NCI-H1105 (cell line): Measurements from ENCODE around the gene CERS5.
A peak's percentile ranks its signal among the peaks of the same experiment; 100 is the strongest.
"Not testable (repeated sequence)": the region's sequence is repeated elsewhere in the genome, so short reads cannot be mapped to it uniquely, and the experiment has no call there.

Experiments
- DNase-seq: peaks from one replicate; lab custom pipeline; 2025; lab: John Stamatoyannopoulos, UW

CERS5 gene

GRCh38 chr12:50103767-50104321, 63.3 kb downstream of the CERS5 start, which contains the start of gene GPD1:
GPD1 (plus strand) TSS chr12:50104008; CDS start chr12:50104051, 43 bp downstream.
- peak; percentile 52 for DNase-seq

- DNase-seq = no peak
Observed at GRCh38 chr12:50103351-50103750, 63.8 kb downstream of the CERS5 start.

- no peak for DNase-seq
Observed at GRCh38 chr12:50102646-50103309, 64.4 kb downstream of the CERS5 start.

GRCh38 chr12:50102131-50102531, 65.0 kb downstream of the CERS5 start:
- DNase-seq = no peak

- no peak for DNase-seq
Observed at GRCh38 chr12:50101663-50102062, 65.5 kb downstream of the CERS5 start.

- no peak for DNase-seq
Observed at GRCh38 chr12:50100561-50100960, 66.6 kb downstream of the CERS5 start.

- DNase-seq = no peak
Observed at GRCh38 chr12:50099302-50100008, 67.7 kb downstream of the CERS5 start.

- DNase-seq = no peak
Observed at GRCh38 chr12:50097952-50098351, 69.2 kb downstream of the CERS5 start.

- DNase-seq = no peak
Observed at GRCh38 chr12:50090391-50090790, 76.8 kb downstream of the CERS5 start.

- DNase-seq = no peak
Observed at GRCh38 chr12:50089730-50090129, 77.4 kb downstream of the CERS5 start.

GRCh38 chr12:50088577-50089335, 78.4 kb downstream of the CERS5 start:
- peak; percentile 26 for DNase-seq

- DNase-seq = no peak
Observed at GRCh38 chr12:50087995-50088394, 79.2 kb downstream of the CERS5 start.

- DNase-seq = no peak
Observed at GRCh38 chr12:50087151-50087550, 80.0 kb downstream of the CERS5 start.

- DNase-seq = no peak
Observed at GRCh38 chr12:50086148-50086547, 81.0 kb downstream of the CERS5 start.

GRCh38 chr12:50085615-50086072, 81.5 kb downstream of the CERS5 start:
- DNase-seq = no peak

- peak; percentile 81 for DNase-seq
Observed at GRCh38 chr12:50084775-50085614, 82.2 kb downstream of the CERS5 start, which contains the start of gene SMARCD1. SMARCD1 (plus strand) TSS chr12:50085342; CDS start chr12:50085370, 28 bp downstream.

GRCh38 chr12:50084409-50084774, 82.8 kb downstream of the CERS5 start:
- DNase-seq = not testable (repeated sequence)

- no peak for DNase-seq
Observed at GRCh38 chr12:50083301-50083700, 83.9 kb downstream of the CERS5 start.

GRCh38 chr12:50082644-50083043, 84.5 kb downstream of the CERS5 start:
- no peak for DNase-seq

- no peak for DNase-seq
Observed at GRCh38 chr12:50081096-50081808, 85.9 kb downstream of the CERS5 start.

GRCh38 chr12:50079771-50080170, 87.4 kb downstream of the CERS5 start:
- DNase-seq = no peak
